HG02885 (cell line): Measurements from ENCODE around the gene U2AF2.
"Not testable (repeated sequence)": the region's sequence is repeated elsewhere in the genome, so short reads cannot be mapped to it uniquely, and the experiment has no call there.

ENCODE experiments used
- ATAC-seq: cut with Tn5 transposase; IDR thresholded peaks from one replicate; pipeline ENCODE4 v1.9.1; 2021; ENCODE audit warnings: mild to moderate bottlenecking; ENCODE audit not compliant: unreplicated experiment, poor library complexity

Gene U2AF2

GRCh38 chr19:55700813-55701212 lies 46.0 kb downstream of the U2AF2 start:
- no peak for ATAC-seq

- ATAC-seq = no peak
Observed at GRCh38 chr19:55702131-55702627, 47.3 kb downstream of the U2AF2 start.

GRCh38 chr19:55703790-55704215 lies 49.0 kb downstream of the U2AF2 start:
- ATAC-seq = no peak

GRCh38 chr19:55704494-55705245 lies 49.8 kb downstream of the U2AF2 start:
- ATAC-seq = no peak

GRCh38 chr19:55705972-55706371 lies 51.1 kb downstream of the U2AF2 start:
- no peak for ATAC-seq

GRCh38 chr19:55711719-55712118 lies 56.9 kb downstream of the U2AF2 start:
- no peak for ATAC-seq

GRCh38 chr19:55712804-55713631 lies 58.2 kb downstream of the U2AF2 start:
- ATAC-seq = no peak

- ATAC-seq = no peak
Observed at GRCh38 chr19:55716531-55716930, 61.7 kb downstream of the U2AF2 start.

GRCh38 chr19:55717251-55717650 lies 62.4 kb downstream of the U2AF2 start:
- ATAC-seq = no peak

- ATAC-seq = not testable (repeated sequence)
Observed at GRCh38 chr19:55717879-55718711, 63.3 kb downstream of the U2AF2 start.

GRCh38 chr19:55720214-55720746 lies 65.4 kb downstream of the U2AF2 start:
- no peak for ATAC-seq

GRCh38 chr19:55720801-55721200 lies 66.0 kb downstream of the U2AF2 start:
- no peak for ATAC-seq

- no peak for ATAC-seq
Observed at GRCh38 chr19:55723491-55723890, 68.7 kb downstream of the U2AF2 start.
